GM18526 (cell line): ENCODE data around the gene TET1.
A peak's percentile ranks its signal among the peaks of the same experiment; 100 is the strongest.

Source experiments
- POLR2A ChIP-seq: IDR thresholded peaks from 3 replicates; pipeline ENCODE4 v1.6.1; 2011; ENCODE audit not compliant: insufficient read length; ENCODE audit errors: extremely low read depth

The TET1 gene

GRCh38 chr10:68599771-68600040 is 39.6 kb downstream of the TET1 start:
- TF ChIP-seq POLR2A: no peak

GRCh38 chr10:68600041-68600778 is 40.1 kb downstream of the TET1 start:
- peak; percentile 54 for TF ChIP-seq POLR2A

GRCh38 chr10:68601501-68602265 is 41.5 kb downstream of the TET1 start:
- TF ChIP-seq POLR2A: no peak

- TF ChIP-seq POLR2A: no peak
Measured at GRCh38 chr10:68602434-68602833, 42.3 kb downstream of the TET1 start.

GRCh38 chr10:68603766-68604165 is 43.6 kb downstream of the TET1 start:
- TF ChIP-seq POLR2A: no peak

DNA sequence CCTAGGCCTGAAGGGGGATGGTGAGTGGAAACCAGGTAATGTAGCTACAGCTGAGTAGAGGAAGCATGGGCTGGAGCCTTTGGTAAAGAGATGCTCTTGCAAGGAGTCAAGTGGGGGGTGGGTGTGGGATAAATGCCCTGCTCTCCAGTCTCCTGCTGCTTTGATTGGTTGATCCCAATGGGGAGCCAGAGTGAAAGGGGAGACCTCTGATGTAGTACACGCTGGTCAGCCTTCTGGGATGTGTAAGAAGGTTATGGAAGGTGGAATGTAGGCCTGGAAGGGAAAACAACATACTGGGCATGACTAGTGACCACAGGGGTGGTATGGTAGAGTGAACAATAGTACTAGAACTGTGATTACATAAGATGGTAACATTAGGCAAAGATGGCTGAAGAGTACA is 44.3 kb downstream of the TET1 start:
- TF ChIP-seq POLR2A: no peak

- no peak for TF ChIP-seq POLR2A
Measured at GRCh38 chr10:68606918-68607317, 46.8 kb downstream of the TET1 start.

DNA sequence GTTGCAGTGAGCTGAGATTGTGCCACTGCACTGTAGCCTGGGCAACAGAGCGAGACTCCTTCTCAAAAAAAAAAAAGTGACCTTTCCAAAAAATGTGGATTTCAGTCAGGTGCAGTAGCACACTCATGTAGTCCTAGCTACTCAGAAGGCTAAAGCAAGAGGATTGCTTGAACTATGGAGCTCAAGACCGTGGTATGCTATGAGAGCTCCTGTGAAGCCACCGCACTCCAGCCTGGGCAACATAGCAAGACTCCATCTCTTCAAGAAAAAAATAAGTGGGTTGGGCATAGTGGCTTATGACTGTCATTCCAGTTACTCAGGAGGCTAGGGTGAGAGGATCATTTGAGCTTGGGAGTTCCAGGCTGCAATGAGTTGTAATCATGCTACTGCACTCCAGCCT is 51.1 kb downstream of the TET1 start:
- no peak for TF ChIP-seq POLR2A

GRCh38 chr10:68618234-68618633 is 58.1 kb downstream of the TET1 start:
- TF ChIP-seq POLR2A: no peak

DNA sequence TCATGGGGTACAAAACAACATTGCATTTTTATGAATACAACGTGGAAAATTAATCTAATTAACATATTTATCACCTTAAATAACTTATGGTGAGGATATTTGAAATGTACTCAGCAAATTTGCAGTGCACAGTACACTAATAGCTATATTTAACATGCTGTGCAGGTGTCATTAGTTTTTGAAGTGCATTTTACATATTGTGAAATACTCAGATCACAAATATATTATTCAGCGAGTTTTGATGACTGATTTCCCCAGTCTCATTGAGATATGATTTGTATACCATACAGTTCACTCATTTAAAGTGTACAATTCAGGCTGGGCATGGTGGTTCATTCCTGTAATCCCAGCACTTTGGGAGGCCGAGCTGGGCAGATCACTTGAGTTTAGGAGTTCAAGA is 59.5 kb downstream of the TET1 start:
- TF ChIP-seq POLR2A: no peak

GRCh38 chr10:68625316-68625921 is 65.3 kb downstream of the TET1 start:
- TF ChIP-seq POLR2A: no peak

GRCh38 chr10:68628576-68629127 is 68.5 kb downstream of the TET1 start:
- no peak for TF ChIP-seq POLR2A

- TF ChIP-seq POLR2A: no peak
Measured at GRCh38 chr10:68633281-68633680, 73.1 kb downstream of the TET1 start.

- no peak for TF ChIP-seq POLR2A
Measured at GRCh38 chr10:68633816-68634466, 73.8 kb downstream of the TET1 start.

DNA sequence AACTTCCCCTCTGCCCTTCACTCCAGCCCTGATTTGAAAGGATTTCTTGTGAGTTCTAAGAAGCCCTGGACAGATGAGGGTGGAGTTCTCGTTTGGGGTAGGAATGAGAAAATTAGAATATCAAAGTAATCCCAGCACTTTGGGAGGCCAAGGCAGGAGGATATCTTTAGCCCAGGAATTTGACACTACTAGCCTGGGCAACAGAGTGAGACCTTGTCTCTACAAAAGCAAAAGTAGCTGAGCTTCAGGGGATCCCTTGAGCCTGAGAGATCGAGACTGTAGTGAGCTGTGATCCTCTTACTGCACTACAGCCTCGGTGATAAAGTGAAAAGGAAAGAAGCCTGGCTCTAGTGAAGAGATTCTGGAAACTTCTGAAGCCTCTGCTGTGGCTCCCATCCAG is 76.2 kb downstream of the TET1 start:
- TF ChIP-seq POLR2A: no peak
